Thoracic aorta (tissue), 2 donors: ENCODE data around the gene ABCG1. TPM values are rescaled to one million over a fixed set of nuclear protein-coding genes. Genes with fewer than 3 reads are reported as not detected.

Experiments used
- ATAC-seq: fragments of 150-250 bp; one replicate; pipeline ENCODE4 v1.8.0; 2017; ENCODE audit warnings: low read depth; ENCODE audit not compliant: insufficient number of reproducible peaks, low FRiP score
- DNase-seq: peaks from one replicate; pipeline ENCODE4 v3.0.0-alpha.2; 2020; ENCODE audit warnings: low spot score
- H3K27ac ChIP-seq, 2 donors: fragments of 200-600 bp; sonication (generic); 1 replicate in 1 of 2; 2 replicates in 1 of 2; pipeline ENCODE4 v1.5.1; 2016; ENCODE audit warnings: mild to moderate bottlenecking in 2 of 2, moderate library complexity in 2 of 2
- H3K27me3 ChIP-seq: fragments of 200-600 bp; sonication (generic); replicated peaks from 2 replicates; pipeline ENCODE4 v1.6.0; 2016; ENCODE audit warnings: mild to moderate bottlenecking; ENCODE audit not compliant: insufficient read depth
- H3K36me3 ChIP-seq: fragments of 200-600 bp; sonication (generic); one replicate; pipeline ENCODE4 v1.5.1; 2016
- H3K4me1 ChIP-seq, 2 donors: fragments of 200-600 bp; sonication (generic); 1 replicate in 1 of 2; 2 replicates in 1 of 2; pipeline versions ENCODE4 v1.5.1 to v1.6.0; 2016; ENCODE audit warnings: low read depth in 2 of 2, mild to moderate bottlenecking in 1 of 2; ENCODE audit not compliant: control insufficient read depth in 1 of 2
- H3K4me3 ChIP-seq: fragments of 200-600 bp; sonication (generic); 2 replicates; pipeline ENCODE4 v1.5.1; 2016; ENCODE audit warnings: mild to moderate bottlenecking
- H3K9me3 ChIP-seq: fragments of 200-600 bp; sonication (generic); 2 replicates; pipeline ENCODE4 v1.5.1; 2016
- CTCF ChIP-seq: fragments of 200-600 bp; sonication (generic); IDR thresholded peaks from one replicate; pipeline ENCODE4 v1.5.1; 2019; ENCODE audit warnings: antibody characterized with exemption
- total RNA-seq, 2 donors: library from RNA; depleted of rRNA; stranded (reverse); fragments of >200 nt; gene quantifications; one replicate each; pipeline versions ENCODE4 v1.1.0 to v1.2.3, GENCODE V29; 2016

ABCG1 gene
- total RNA-seq, 2 donors from 2014 or later = 15.6 to 20.6 TPM

DNA sequence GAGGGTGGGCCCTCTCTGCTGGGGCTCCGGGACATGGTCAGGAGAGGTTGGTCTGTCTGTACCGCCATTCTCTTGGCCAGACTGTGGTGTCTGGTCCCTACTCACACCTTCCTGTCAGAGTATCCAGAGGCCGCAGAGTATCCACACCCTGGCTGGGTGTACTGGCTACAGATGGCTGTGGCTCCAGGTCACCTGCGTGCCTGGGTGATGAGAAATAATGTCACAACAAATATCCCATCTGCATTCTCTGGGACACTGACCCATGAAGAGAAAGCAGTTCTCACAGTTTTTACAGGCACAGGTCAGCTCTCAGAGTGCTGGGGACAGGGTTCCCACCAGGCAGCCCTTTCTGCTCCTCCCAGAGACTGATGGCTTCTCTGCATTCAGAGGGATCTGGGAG is 37.4 kb downstream of the ABCG1 start:
- H3K27me3 ChIP-seq = no peaks in the 10 kb centered on the region
- TF ChIP-seq CTCF = no peak
- no peak overlapping the region for H3K4me3 ChIP-seq
- ATAC-seq = no peak
- DNase-seq = no peak
- H3K27ac ChIP-seq = no peak overlapping the region
- no peaks in the 10 kb centered on the region for H3K9me3 ChIP-seq
- H3K36me3 ChIP-seq = no peaks in the 10 kb centered on the region
- peaks cover 0 to 11% of the 10 kb centered on the region in 2 donors for H3K4me1 ChIP-seq

GRCh38 chr21:42257091-42257765 is 38.3 kb downstream of the ABCG1 start:
- Histone ChIP-seq H3K4me1 (peaks cover 0 to 11% of the 10 kb centered on the region in 2 donors), H3K4me3 (no peak overlapping the region), H3K27ac (no peak overlapping the region), H3K9me3 (no peaks in the 10 kb centered on the region), H3K27me3 (no peaks in the 10 kb centered on the region), H3K36me3 (no peaks in the 10 kb centered on the region)
- ATAC-seq (no peak), DNase-seq (no peak)
- TF ChIP-seq CTCF = no peak

DNA sequence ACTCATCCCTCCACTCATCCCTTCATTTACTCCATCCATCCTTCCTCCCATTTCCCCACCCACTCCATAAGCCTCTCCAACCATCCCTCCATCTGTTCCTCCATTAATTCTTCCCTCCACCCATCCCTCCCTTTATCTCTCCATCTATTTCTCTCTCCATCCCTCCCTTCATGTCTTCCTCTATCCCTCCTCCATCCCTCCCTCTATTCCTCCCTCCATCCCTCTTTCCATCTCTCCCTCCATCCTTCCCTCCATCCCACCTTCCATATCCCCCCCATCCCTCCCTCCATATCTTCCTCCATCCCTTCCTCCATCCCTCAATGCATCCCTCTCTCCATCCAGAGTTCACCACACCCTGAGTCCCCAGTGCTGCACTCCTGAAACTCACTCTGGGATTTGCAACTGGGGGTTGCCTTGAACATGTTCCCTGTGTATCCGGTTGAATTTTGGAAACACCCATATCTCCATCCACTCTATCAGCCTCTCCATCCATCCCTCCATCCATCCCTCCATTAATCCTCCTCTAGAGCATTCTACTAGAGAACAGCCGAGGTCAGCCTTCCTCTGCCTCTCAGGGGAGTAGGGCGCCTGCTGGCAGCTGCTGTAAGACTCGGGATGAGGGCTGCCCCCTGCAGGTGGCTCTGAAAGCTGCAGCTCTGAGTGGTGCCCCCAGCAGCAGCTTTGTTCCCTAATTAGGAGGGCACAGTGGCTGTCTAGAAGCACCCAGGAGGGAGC is 39.4 kb downstream of the ABCG1 start:
- no peak overlapping the region for H3K4me3 ChIP-seq
- no peaks in the 10 kb centered on the region for H3K36me3 ChIP-seq
- DNase-seq (no peak), ATAC-seq (no peak)
- peak; percentile 76 for TF ChIP-seq CTCF
- no peaks in the 10 kb centered on the region for H3K9me3 ChIP-seq
- H3K27ac ChIP-seq = no peak overlapping the region
- H3K27me3 ChIP-seq = no peaks in the 10 kb centered on the region
- H3K4me1 ChIP-seq = peaks cover 4 to 20% of the 10 kb centered on the region in 2 donors

DNA sequence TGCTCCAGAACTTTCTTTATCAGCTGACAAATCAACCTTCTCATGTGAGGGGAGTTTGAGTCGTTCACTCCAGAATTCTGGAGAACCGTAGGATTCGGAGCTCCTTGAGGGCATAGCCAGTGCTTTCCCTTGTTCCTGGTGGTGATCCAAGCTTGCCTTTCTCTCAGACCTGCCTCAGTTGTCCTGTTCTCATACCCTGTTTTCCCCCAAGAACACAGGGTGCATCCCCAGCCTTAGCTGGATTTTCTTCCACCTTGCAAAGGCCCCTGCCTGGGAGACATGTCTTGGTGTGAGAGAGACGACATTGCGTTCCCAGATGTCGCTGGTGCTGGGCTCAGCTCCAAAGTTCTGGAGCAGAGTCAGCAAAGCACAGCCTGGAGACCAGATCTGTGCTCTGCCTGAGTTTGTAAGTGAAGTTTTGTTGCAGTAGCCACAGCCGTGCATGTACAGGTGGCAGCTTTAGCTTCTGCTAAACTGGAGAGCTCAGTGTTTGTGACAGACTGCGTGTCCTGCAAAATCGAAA is 40.0 kb downstream of the ABCG1 start:
- DNase-seq (no peak), ATAC-seq (no peak)
- H3K9me3 ChIP-seq = no peaks in the 10 kb centered on the region
- no peak overlapping the region for H3K27ac ChIP-seq
- H3K4me3 ChIP-seq = no peak overlapping the region
- no peak for TF ChIP-seq CTCF
- H3K4me1 ChIP-seq = peaks cover 5 to 25% of the 10 kb centered on the region in 2 donors
- H3K27me3 ChIP-seq = no peaks in the 10 kb centered on the region
- H3K36me3 ChIP-seq = no peaks in the 10 kb centered on the region

DNA sequence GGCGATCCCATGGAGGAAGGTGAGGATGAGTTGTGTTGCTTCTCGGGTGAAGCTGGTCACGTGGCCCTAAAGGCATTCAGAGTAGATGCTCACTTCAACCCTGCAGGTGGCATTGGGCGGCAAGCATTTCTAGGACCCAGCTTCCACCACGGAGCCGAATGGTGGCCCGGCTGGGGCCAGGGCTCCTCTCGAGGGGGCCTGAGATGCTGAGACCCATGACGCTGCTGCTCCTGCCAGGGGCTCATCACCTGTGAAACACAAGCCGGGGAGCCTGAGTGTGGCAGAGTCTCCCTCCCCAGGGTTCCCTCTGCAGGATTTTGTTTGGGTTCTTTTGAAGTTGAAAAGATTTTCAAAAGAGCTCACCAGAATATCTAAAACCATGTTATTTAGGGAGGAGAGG is 41.2 kb downstream of the ABCG1 start:
- H3K36me3 ChIP-seq = no peaks in the 10 kb centered on the region
- H3K4me3 ChIP-seq = no peak overlapping the region
- DNase-seq = no peak
- no peaks in the 10 kb centered on the region for H3K27me3 ChIP-seq
- H3K27ac ChIP-seq = no peak overlapping the region
- H3K9me3 ChIP-seq = no peaks in the 10 kb centered on the region
- peaks cover 5 to 19% of the 10 kb centered on the region in 2 donors for H3K4me1 ChIP-seq
- no peak for ATAC-seq
- no peak for TF ChIP-seq CTCF
